ENCODE results near the gene CEND1. TPM values are rescaled to one million over a fixed set of nuclear protein-coding genes. Genes with fewer than 3 reads are reported as not detected.

CEND1 gene
- total and polyA plus RNA-seq, 2 of the 13 experiments (the other 11 are each of a cell fraction or from before 2014, with no cell fraction given): not detected

- TF ChIP-seq, protein P1, sequence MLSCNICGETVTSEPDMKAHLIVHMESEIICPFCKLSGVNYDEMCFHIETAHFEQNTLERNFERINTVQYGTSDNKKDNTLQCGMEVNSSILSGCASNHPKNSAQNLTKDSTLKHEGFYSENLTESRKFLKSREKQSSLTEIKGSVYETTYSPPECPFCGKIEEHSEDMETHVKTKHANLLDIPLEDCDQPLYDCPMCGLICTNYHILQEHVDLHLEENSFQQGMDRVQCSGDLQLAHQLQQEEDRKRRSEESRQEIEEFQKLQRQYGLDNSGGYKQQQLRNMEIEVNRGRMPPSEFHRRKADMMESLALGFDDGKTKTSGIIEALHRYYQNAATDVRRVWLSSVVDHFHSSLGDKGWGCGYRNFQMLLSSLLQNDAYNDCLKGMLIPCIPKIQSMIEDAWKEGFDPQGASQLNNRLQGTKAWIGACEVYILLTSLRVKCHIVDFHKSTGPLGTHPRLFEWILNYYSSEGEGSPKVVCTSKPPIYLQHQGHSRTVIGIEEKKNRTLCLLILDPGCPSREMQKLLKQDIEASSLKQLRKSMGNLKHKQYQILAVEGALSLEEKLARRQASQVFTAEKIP (CRISPR knock-in tag; IDR thresholded peaks at IDR 0.05; ENCODE audit: borderline replicate concordance): no peak
- TF ChIP-seq KDM5B (CRISPR knock-in tag; IDR thresholded peaks at IDR 0.05; ENCODE audit: borderline replicate concordance) (no peak), ZNF737 (CRISPR knock-in tag; IDR thresholded peaks at IDR 0.05; ENCODE audit: borderline replicate concordance) (no peak), RBM22 (optimal IDR thresholded peaks at IDR 0.05; ENCODE audit: low read length) (peak; percentile 73), ZNF432 (CRISPR knock-in tag; IDR thresholded peaks at IDR 0.05; ENCODE audit: borderline replicate concordance) (no peak), ESRRA (CRISPR knock-in tag; IDR thresholded peaks at IDR 0.05; ENCODE audit: low read depth) (no peak), HNRNPLL (IDR thresholded peaks at IDR 0.05; ENCODE audit: low read depth, low read length, poor library complexity, severe bottlenecking) (no peak), MLLT10 (CRISPR knock-in tag; IDR thresholded peaks at IDR 0.05) (no peak), SRSF4 (IDR thresholded peaks at IDR 0.05; ENCODE audit: low read depth, low read length, poor library complexity, severe bottlenecking) (no peak), KDM2A (CRISPR knock-in tag; IDR thresholded peaks at IDR 0.05; ENCODE audit: borderline replicate concordance, low read depth) (peak; percentile 17; the same call in 1 of the 2 replicates), CAMTA2 (CRISPR knock-in tag; IDR thresholded peaks at IDR 0.05; ENCODE audit: borderline replicate concordance) (no peak), JARID2 (CRISPR knock-in tag; IDR thresholded peaks at IDR 0.05; ENCODE audit: insufficient replicate concordance) (no peak), SP2 (CRISPR knock-in tag; IDR thresholded peaks at IDR 0.05) (no peak), HES4 (CRISPR knock-in tag; IDR thresholded peaks at IDR 0.05; ENCODE audit: borderline replicate concordance) (no peak), ZNF746 (CRISPR knock-in tag; IDR thresholded peaks at IDR 0.05) (no peak), ZNF772 (CRISPR knock-in tag; IDR thresholded peaks at IDR 0.05) (no peak), AKAP8 (CRISPR knock-in tag; IDR thresholded peaks at IDR 0.05) (peak; percentile 49; the same call in 1 of the 2 replicates)
- TF ChIP-seq, protein P2, sequence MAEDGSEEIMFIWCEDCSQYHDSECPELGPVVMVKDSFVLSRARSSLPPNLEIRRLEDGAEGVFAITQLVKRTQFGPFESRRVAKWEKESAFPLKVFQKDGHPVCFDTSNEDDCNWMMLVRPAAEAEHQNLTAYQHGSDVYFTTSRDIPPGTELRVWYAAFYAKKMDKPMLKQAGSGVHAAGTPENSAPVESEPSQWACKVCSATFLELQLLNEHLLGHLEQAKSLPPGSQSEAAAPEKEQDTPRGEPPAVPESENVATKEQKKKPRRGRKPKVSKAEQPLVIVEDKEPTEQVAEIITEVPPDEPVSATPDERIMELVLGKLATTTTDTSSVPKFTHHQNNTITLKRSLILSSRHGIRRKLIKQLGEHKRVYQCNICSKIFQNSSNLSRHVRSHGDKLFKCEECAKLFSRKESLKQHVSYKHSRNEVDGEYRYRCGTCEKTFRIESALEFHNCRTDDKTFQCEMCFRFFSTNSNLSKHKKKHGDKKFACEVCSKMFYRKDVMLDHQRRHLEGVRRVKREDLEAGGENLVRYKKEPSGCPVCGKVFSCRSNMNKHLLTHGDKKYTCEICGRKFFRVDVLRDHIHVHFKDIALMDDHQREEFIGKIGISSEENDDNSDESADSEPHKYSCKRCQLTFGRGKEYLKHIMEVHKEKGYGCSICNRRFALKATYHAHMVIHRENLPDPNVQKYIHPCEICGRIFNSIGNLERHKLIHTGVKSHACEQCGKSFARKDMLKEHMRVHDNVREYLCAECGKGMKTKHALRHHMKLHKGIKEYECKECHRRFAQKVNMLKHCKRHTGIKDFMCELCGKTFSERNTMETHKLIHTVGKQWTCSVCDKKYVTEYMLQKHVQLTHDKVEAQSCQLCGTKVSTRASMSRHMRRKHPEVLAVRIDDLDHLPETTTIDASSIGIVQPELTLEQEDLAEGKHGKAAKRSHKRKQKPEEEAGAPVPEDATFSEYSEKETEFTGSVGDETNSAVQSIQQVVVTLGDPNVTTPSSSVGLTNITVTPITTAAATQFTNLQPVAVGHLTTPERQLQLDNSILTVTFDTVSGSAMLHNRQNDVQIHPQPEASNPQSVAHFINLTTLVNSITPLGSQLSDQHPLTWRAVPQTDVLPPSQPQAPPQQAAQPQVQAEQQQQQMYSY (CRISPR knock-in tag; IDR thresholded peaks at IDR 0.05): no peak
- TF ChIP-seq, protein P3, sequence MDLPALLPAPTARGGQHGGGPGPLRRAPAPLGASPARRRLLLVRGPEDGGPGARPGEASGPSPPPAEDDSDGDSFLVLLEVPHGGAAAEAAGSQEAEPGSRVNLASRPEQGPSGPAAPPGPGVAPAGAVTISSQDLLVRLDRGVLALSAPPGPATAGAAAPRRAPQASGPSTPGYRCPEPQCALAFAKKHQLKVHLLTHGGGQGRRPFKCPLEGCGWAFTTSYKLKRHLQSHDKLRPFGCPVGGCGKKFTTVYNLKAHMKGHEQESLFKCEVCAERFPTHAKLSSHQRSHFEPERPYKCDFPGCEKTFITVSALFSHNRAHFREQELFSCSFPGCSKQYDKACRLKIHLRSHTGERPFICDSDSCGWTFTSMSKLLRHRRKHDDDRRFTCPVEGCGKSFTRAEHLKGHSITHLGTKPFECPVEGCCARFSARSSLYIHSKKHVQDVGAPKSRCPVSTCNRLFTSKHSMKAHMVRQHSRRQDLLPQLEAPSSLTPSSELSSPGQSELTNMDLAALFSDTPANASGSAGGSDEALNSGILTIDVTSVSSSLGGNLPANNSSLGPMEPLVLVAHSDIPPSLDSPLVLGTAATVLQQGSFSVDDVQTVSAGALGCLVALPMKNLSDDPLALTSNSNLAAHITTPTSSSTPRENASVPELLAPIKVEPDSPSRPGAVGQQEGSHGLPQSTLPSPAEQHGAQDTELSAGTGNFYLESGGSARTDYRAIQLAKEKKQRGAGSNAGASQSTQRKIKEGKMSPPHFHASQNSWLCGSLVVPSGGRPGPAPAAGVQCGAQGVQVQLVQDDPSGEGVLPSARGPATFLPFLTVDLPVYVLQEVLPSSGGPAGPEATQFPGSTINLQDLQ (CRISPR knock-in tag; IDR thresholded peaks at IDR 0.05): no peak
Observed at GRCh38 chr11:813456-814096, 23.7 kb upstream of the CEND1 start (continued).

Measured in HepG2 (cell line).